ENCODE data around the gene ARSG. TPM values are rescaled to one million over a fixed set of nuclear protein-coding genes. Genes with fewer than 3 reads are reported as not detected.

The ARSG gene
- total RNA-seq, 4 donors from 2014 or later: 1.4 to 8.2 (median 2.6) TPM

DNA sequence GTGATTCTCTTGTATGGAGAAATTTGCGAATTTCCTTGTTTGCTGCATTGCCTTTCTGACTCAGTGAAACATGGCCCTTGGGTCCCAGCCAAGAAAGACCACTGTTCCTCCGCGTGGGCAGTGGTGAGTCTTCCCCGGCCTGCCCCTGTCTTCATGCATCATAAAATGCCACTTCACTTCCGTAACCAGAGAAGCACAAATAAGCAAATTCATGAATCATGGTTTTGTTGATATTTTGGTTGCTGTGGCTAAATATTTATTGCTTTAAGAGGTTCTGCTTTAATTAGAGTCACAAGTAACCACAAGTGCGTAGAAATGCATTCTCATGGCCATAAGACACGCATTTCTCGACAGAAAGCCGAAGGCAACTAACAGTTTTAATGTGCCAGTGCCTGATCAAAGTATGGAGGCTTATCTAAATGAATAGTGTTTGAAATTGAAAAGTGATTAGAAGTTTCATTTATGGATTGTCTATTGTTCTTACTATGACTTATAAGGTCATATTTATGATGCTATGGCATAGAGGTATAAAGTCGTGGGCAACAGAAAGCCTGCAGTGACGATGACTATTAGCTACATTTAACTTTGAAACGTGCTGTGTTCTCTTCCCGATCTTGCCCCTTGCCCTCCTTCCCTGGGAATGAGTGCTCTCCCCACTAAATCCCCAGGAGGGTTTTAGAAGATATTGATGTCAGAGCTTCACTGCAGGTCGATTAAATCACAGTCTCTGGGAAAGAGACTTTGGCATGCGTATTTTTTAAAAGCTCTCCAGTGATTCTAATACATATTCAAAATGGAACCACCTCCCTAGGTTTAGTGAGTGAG lies 90.0 kb downstream of the ARSG start:
- TF ChIP-seq, protein P1, sequence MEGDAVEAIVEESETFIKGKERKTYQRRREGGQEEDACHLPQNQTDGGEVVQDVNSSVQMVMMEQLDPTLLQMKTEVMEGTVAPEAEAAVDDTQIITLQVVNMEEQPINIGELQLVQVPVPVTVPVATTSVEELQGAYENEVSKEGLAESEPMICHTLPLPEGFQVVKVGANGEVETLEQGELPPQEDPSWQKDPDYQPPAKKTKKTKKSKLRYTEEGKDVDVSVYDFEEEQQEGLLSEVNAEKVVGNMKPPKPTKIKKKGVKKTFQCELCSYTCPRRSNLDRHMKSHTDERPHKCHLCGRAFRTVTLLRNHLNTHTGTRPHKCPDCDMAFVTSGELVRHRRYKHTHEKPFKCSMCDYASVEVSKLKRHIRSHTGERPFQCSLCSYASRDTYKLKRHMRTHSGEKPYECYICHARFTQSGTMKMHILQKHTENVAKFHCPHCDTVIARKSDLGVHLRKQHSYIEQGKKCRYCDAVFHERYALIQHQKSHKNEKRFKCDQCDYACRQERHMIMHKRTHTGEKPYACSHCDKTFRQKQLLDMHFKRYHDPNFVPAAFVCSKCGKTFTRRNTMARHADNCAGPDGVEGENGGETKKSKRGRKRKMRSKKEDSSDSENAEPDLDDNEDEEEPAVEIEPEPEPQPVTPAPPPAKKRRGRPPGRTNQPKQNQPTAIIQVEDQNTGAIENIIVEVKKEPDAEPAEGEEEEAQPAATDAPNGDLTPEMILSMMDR (IDR thresholded peaks at IDR 0.05): no peak
- ATAC-seq (ENCODE audit: low FRiP score) (no peak), DNase-seq (ENCODE audit: low spot score) (no peak)

DNA sequence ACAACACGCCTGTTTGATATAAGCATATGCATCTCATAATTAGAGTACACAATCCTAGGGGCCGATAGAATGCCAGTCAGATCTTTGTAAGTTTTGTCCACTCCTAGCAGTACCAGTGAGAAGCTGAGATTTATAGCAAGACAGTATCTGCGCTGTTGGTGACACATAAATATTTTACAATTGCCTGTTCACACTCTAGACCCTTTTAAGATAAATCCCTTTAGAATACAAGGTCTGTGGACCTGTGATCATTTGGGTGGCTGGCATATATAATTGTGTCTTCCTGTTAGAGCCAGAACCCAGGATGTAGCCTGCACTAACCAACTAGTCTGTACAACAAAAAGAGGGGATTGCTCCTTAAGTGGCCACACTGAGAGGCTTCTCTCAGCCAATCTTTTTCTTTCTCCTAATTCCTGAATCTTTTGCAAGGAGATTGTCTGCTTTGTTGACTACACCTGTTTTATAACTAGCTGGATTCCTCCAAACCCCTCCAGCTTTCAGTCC lies 91.3 kb downstream of the ARSG start:
- TF ChIP-seq, protein P1 (IDR thresholded peaks at IDR 0.05): no peak
- ATAC-seq (ENCODE audit: low FRiP score) (no peak), DNase-seq (ENCODE audit: low spot score) (no peak)

DNA sequence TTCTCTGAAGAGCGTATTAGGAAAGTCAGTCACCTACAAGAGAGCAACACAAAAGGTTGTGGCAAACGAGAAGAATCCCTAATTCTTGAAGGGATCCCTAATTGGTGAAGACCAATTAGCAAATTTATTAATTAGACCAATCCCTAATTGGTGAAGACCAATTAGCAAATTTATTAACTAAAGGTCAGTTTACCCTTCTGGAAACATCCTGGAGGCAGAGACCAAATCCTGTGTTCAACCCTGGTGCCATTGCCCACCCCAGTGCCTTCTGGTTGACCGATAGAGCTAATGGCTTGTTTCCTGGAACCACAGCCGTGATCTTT lies 91.8 kb downstream of the ARSG start:
- ATAC-seq (ENCODE audit: low FRiP score): no peak
- TF ChIP-seq, protein P1 (IDR thresholded peaks at IDR 0.05): no peak
- DNase-seq (ENCODE audit: low spot score): no peak

DNA sequence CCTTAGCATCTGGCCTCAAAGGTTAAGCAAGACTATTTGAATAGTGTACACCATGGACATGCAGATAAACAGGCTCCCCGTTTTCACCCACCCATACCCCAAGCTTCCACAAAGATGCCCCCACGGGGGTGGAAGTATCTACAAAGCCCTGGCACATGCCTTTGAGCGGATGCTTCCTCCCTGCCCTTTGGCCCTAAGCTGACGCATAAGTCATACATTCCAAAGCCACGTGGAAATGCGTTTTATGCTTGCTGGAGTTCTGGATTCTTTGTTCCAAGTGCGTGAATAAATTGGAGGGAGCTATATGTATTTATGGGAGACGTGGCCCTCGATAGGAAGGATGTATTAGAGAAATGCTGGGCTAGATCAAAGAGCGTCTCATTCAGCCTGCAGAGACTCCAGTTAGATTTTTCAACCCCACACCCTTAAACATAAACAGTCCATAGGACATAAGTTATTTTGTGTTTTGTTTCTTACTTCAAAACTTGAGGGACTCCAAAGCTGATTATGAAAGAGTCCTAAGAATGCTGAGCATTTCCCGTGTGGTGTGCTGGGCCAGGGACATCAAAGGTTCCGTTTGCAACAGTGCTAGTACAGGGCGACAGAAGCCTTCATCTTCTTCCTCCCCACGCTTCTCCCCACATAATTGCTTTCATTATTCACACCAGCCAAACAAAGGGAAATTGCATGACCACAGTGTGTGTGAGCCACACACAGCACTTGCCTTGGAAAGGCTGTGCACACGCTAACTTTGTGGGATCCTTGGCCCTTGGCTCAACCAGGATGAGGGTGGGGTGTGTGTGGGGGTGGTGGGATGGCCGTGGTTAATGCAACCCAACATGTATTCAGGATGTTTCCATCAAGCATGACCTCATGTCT lies 92.4 kb downstream of the ARSG start:
- TF ChIP-seq, protein P1 (IDR thresholded peaks at IDR 0.05): no peak
- ATAC-seq (ENCODE audit: low FRiP score): no peak

DNA sequence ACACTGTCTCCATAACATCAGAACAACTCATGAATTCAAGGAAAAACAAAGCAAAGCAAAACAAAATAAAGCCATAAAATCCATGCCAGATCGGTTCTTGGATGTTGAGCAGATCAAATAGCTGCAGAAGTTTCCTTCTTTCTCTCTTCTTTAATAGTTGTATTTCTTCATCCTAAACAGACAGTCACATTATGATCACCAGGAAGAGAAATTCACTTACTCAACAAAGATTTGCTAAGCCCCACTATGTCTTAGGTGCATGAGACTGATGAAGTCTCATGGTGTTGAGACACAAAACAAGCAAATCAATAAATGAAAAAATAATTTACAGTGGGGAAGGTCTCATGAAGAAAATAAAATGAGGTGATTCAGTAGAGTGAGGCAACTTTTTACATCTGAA lies 93.2 kb downstream of the ARSG start:
- ATAC-seq (ENCODE audit: low FRiP score) (no peak), DNase-seq (ENCODE audit: low spot score) (no peak)
- TF ChIP-seq, protein P1 (IDR thresholded peaks at IDR 0.05): no peak

More for the DNA sequence above, 92.4 kb downstream of the ARSG start:
- DNase-seq (ENCODE audit: low spot score): no peak

DNA sequence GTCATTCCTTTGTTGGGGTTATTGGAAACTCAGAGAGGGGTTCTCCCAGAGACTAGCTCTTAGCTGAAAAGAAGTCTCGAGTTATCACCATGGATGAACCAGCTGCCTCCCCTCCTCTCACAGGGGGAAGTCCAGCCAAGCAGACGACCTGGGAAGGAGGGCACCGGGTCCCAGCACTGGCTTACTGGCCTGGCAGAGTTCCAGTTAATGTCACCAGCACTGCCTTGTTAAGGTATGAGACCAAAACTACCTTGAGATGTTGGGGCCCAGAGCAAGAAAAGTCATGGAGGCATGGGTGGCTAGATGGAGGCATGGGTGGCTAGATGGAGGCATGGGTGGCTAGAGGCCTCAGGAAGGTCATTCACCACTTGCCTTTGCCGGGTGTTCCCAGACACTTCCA lies 93.6 kb downstream of the ARSG start:
- TF ChIP-seq, protein P1 (IDR thresholded peaks at IDR 0.05): no peak

More for the DNA sequence above, 93.6 kb downstream of the ARSG start:
- ATAC-seq (ENCODE audit: low FRiP score) (no peak), DNase-seq (ENCODE audit: low spot score) (no peak)

Data from omental fat pad (tissue), 4 donors.